HG03060 (cell line): ENCODE results near the gene GRM7.

Source experiments
- ATAC-seq: cut with Tn5 transposase; IDR thresholded peaks from one replicate; pipeline ENCODE4 v1.9.1; 2021; ENCODE audit warnings: low read depth, moderate number of reproducible peaks; ENCODE audit not compliant: unreplicated experiment

GRM7 gene

GRCh38 chr3:6965881-6966280, 105.0 kb downstream of the GRM7 start:
- no peak for ATAC-seq

DNA sequence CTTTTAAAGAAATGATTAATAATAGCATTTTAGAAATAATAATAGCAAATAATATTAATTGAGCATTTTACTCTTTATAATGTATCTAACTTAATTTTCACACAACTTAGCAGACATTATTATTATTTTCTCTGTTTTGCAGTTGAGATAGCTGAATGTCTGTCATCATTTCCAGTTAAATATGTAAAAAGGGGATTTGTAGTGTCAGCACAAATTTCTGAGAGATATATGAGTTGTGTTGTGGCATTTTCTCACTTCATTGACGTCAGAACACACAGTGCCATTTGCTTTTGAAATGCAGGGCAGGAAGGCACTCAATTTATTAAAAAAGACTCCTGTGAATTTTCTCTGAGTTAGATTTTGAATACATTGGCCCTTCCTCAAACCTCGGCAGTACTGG, 111.0 kb downstream of the GRM7 start:
- no peak for ATAC-seq

- no peak for ATAC-seq
These were observed 124.9 kb downstream of the GRM7 start for GRCh38 chr3:6985848-6986247.

DNA sequence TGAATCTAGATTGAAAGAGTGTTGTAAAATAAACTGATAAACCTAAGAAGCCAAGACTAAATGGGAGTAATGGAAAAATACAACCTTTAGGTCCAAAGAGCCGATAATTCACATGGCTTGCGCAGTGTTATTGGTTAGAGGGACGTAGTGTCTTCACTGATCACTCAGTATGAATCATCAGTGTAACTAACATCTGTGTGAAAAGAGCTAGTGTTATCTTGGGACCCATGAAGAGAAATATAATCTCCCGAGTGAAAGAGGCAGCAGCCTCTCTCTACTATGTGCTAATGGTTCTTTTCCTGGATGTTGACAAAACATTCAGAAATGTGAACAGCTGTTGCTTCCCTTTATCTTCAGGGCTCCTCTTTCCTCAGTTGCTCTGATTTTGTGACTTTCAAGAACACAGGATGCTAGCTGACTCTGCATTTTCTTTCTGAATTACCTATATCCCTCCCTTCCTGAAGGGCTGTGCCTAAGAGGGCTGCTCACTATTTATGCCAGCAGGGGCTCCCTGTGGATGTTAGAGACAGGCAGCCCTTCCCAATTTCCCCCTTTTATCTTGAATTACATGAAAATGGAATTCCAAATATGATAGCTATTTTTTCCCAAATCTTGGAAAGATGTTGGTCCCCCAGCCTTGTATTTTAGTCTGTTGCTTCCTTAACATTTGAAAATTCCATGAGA, 128.8 kb downstream of the GRM7 start:
- no peak for ATAC-seq

DNA sequence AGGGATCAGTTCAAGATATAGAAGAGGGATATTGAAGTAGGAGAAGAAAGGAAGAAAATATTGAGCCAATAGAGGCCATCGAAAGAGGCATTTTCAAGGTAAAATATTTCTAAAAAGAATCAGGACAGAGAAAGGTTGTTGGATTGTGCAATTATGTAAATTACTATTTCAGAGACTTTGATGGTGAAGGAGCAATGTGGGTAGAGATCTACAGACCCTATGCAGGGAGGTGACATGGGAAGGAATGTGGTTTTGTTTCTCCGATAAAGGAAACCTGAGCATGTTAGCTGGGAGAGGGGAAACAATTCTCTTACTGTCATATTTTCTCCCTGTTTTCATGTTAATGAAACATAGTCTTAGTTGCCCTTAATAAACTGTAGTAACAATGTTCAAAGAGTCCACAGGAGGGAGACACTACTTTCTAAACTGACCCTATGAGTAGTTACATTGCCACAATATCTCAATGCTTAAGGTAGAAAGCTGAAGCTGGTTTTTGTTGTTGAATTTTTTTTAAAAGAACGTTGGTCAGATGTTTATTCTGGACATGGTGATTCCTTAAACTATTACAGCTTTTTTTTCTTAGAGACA, 133.3 kb downstream of the GRM7 start:
- ATAC-seq, result no peak

- no peak for ATAC-seq
These were observed 139.6 kb downstream of the GRM7 start for GRCh38 chr3:7000501-7000900.

- no peak for ATAC-seq
These were observed 140.5 kb downstream of the GRM7 start for GRCh38 chr3:7001370-7001769.

- no peak for ATAC-seq
These were observed 154.9 kb downstream of the GRM7 start for GRCh38 chr3:7015683-7016440.

DNA sequence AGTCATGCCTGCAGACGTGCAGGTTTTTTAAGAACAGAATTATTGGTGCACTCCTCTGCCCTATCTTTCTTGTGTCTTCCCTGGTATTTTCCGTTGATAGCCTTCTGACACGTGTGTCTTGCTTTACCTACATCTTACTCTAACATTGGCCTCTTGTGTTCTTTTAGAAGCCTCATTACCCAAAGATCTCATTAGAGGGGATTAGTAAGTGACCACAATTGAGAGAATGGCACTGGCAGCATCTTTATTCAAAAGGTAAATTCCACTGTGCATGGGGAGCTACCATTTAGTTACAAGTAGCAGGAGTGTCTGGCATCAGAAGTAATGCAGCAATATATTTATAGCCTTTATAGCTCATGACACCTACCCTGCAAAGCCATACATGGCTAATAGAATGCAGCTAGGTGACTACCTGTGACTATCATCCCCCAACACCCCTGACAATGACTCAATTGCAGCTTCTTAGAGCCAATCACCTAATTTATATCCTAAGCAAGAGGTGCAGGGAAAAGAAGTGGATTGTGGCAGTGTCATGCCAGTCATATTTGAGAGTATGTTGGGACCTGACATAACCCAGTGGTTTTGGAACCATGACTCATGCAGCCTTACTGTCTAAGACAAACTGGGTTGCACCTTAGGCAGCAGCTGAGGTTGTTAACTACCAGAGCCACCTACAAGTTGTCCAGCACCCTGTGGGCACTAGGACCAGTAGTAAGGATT, 164.8 kb downstream of the GRM7 start:
- no peak for ATAC-seq

DNA sequence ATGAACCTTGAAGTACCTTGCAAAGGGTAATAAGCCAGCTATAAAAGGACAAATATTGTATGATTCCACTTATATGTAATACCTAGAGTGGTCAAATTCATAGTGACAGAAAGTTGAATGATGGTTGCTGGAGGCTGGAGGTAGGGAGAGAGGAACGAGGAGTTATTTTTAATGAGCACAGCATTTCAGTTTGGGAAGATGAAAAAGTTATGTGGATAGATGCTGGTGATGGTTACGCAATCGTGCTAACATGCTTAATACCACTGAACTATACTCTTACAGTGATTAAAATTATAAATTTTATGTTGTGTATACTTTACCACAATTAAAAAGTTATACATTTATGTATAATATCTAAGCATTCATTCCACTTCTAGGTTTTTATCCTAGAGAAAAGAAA, 168.6 kb downstream of the GRM7 start:
- no peak for ATAC-seq

DNA sequence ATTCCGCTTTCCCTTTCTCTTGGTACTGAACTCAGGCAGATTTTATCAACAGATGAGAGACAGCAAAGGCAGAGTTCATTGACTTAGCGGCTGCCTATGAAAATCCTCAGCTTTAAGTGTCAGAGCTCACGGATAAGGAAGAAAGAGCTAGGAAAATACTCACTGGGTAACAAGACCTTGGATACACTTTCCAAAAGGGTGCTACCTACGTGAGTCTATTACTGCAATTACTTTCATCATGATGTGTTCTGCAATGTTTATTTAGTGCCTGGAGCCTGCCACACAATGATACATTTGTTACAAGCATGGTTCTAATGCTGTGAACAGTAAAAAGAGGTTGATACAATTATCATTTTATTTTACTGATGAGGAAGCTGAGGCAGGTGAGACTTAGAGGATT, 177.5 kb downstream of the GRM7 start:
- ATAC-seq, result no peak

GRCh38 chr3:7062714-7063113, 201.8 kb downstream of the GRM7 start:
- ATAC-seq, result no peak

GRCh38 chr3:7070461-7070860, 209.5 kb downstream of the GRM7 start:
- ATAC-seq, result no peak

GRCh38 chr3:7074217-7074616, 213.3 kb downstream of the GRM7 start:
- ATAC-seq, result no peak

DNA sequence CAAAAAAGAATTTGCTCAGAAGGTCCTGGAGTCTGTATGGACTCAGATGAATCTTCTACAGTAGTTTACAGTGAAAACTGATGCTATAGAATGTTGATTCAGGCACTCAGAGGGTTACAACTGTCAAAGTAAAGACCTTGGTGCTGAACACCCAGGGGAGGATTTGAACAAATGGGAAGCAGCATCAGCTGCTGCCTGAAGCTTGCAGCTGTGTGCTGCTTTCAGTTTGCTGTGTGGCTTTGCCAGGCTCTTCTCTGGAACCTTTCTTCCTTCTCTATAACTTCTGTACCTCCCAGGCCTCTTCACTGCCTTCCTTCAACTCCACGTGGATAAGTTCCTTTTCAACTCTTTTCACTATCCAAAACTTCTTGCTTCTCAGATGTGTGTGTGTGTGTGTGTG, 214.2 kb downstream of the GRM7 start:
- no peak for ATAC-seq

- no peak for ATAC-seq
These were observed 215.0 kb downstream of the GRM7 start for GRCh38 chr3:7075901-7076300.

GRCh38 chr3:7082244-7082643, 221.3 kb downstream of the GRM7 start:
- no peak for ATAC-seq

DNA sequence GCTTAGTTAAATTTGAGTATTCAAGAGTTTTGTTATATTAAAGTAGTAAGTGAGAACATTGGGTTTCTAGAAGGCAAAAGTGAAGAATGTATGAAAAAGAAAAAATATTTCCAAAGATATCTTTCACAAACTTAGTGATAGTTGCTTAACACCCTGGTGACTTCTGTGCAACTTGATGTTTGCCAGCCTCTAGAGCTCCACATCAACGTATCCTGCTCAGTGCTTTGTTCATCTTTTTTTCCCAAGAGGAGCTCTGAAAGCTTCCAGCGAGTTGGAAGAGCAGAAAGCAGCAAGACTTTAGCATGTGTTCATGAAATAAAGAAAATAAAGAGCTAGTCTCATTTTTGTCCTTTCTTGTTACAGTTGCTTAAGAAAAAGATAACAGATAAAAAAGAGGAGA, 225.5 kb downstream of the GRM7 start:
- ATAC-seq, result no peak

DNA sequence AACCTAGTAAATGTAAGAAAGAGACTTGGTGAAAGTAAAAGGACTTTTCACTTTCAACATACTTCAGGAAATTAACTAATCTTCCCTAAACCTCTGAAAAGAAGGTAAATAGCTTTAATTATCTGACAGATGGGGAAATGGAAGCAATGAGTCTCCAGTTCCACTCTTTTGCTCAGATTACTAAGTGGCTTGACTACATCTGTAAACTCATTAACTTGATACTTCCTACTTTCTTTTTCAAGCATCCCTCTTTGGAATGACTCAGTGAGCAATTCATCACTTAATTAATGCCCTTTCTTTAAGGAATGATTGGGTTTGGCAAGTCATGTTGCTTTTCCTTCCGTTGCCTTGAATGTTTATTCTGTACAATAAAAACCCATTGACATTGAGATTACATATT, 234.2 kb downstream of the GRM7 start:
- ATAC-seq, result no peak

- ATAC-seq, result no peak
These were observed 239.2 kb downstream of the GRM7 start for GRCh38 chr3:7100136-7100535.

GRCh38 chr3:7106635-7107034, 245.7 kb downstream of the GRM7 start:
- ATAC-seq, result no peak
